GM19025 (cell line): ENCODE results near the gene IRS1.

Experiments
- ATAC-seq: cut with Tn5 transposase; IDR thresholded peaks from one replicate; pipeline ENCODE4 v1.9.1; 2021; ENCODE audit warnings: mild to moderate bottlenecking, low read depth, moderate library complexity; ENCODE audit not compliant: unreplicated experiment

The IRS1 gene

DNA sequence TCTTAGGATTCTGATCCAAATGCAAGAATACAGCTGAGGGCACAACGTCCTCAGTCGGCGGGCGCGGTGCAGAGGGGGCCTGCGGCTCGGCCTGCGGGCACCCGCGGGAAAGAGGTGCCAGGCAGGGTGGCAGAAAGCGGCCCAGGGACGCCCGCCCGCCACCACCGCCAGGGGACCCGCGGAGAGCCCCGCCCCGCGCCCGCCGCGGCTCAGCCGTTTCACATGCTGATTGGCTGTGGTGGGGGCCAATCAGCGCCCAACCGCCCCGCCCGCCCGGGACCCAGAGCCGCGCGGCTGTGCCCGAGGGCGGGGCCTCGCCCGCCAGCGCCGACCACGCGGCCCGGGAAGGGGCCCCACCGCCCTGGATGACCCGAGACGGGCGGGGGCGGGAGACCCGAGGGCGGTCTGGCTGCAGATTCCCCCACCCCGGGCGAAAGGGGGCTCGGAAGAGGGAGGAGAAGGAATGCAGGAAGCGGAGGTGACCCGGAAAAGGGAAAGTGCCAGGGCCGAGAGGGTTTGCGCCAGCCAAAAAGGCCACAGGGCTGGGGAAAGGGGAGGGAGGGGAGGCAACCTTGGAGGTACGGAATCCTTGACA lies 8.0 kb downstream of the IRS1 start:
- peak; percentile 99 for ATAC-seq

- peak; percentile 46 for ATAC-seq
Observed at GRCh38 chr2:226791056-226791486, 8.5 kb downstream of the IRS1 start.

DNA sequence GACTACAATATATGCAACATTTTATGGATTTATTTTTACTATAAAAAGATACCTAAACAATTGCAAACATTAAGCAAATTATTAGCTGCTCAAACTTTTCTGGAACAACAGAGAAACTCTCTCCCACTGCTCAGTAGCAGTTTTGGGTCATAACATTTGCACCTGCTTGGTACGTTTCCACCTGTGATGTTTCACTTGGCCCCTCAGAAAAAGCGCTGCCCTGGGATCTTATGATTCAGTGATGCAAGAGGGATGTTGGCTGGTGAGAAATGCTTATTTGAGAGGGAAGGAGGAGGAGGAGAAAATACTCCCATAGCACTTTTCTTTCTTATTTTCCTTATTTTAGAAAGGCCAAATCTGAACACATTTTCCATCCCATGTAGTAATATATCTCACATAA lies 9.2 kb downstream of the IRS1 start:
- ATAC-seq = no peak

DNA sequence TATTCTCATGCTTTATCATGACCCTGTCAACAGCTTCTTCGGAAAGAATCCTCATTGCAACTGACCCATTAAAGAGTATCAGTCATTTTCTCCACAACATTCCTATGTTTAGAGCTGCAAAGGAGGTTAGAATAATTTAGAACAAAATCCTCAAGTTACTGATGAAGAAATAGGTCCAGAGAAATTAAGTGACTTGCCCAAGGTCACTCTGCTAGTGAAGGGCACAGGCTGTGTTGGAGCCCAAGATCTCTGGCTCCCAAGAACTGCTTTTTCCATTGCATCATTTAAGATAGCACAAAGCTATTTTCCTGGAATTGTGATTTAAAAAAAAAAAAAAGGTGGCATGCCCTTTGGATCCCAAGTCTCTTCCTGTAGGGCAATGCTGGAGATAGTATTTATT lies 9.6 kb downstream of the IRS1 start:
- no peak for ATAC-seq

DNA sequence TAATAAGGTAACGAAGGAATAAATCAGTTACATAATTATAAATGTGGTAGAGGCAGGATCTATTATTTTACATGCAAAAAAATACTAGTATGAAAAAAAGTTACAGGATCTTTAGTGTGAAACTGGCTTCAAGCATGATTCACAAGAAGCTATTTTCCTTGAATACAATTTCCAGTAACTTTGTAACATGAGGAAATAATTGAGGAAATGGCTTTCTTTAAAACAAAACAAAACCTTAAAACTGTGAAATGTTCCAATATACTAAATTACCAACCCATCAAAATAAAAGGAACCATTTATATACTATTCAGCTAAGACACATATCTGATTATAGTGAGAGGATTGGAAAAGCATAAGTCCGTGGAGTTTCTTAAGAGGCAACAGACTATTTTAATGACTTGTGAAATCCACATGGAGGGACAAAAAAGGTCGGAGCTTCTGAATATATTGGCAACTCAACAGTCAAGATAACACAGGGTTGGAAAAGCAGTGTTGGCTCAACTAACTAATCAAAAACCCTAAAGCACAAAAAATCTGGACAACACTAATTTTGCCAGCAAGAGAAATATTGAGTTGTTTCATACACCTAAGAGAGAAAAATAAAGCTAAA lies 10.6 kb downstream of the IRS1 start:
- ATAC-seq = no peak

DNA sequence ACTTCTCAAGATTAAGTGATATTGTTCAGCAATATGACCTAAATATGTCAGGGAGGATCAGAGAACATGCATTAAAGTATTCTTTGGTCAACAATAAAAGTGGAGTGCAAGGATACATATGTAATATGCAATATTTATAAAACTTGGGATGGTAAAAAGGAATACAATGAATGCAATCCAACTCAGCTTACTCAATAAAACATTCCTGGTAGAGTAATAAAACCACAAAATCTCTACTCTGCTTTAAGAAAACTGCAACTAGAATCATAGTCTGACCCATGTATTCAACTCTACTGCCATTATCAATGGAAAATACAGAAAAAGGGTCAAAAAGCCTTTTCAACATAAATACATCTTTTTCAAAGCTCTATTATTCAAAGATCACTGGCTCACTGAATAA lies 11.6 kb downstream of the IRS1 start:
- no peak for ATAC-seq

- ATAC-seq = no peak
Observed at GRCh38 chr2:226783885-226784284, 15.7 kb downstream of the IRS1 start.

DNA sequence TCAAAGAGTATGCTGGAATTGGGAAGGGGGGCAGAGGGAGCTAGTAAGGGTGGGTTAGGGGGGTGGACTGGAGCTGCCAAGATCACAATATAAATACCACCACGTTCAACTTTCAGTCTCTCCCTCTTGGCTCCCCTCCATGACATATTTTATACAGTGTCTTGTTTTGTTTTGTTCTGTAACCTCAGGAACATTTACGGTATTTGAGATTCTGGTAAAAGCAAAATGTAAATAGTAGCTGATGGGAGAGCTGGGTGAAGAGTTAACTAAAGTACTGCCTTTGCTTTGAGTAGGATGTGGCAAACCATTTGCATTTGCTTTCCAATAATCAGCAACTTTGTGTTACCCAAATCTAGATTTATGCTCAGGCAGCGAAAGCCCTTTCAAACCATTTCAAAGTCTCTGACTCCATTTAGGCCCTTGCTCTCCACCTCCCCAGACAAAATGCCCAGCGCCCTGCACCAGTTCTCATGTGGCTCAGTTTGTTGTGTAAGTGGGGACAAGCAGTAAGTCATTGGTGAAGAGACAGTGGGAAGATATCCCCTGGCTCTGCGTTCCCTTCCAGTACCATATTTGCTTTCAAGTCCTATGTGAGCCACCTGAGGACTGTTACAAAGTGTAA lies 17.4 kb downstream of the IRS1 start:
- no peak for ATAC-seq

DNA sequence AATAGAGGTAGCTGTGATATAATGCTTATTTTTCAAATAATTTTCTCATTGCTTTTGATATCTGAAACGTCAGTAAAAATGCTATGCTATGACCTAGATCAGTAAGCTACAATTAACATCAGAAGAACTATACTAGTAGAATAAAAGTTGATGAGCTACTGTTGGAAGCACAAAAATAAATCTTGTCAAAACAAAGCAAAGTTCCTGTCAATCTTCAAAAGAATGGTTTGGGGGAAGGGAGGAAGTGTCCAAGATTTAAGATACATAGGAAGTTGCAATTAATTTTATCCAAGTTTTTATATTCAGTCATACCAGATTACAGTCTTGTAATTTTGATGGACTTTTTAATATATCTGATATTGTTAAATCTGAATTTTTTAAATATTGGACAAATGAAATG lies 19.2 kb downstream of the IRS1 start:
- no peak for ATAC-seq

GRCh38 chr2:226777611-226778010 lies 22.0 kb downstream of the IRS1 start:
- ATAC-seq = no peak

DNA sequence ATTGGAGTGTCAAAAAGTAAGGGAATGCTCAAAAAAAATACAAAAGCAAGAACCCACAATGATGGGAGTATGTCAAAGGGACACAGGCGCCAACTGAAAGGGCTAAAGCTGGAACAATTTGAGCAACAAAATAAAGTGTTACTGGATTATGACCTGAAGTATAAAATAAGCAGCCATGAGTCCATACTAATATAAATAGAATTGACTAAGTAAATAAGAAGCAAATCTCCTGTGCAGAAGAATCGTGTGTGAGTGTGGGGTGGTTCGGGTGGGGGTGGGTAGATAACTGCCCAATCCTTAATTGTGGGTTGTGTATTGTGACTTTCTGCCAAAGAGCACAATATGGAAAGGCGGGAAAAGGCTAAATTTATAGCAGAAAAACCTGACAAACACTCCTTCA lies 23.5 kb downstream of the IRS1 start:
- ATAC-seq = no peak

DNA sequence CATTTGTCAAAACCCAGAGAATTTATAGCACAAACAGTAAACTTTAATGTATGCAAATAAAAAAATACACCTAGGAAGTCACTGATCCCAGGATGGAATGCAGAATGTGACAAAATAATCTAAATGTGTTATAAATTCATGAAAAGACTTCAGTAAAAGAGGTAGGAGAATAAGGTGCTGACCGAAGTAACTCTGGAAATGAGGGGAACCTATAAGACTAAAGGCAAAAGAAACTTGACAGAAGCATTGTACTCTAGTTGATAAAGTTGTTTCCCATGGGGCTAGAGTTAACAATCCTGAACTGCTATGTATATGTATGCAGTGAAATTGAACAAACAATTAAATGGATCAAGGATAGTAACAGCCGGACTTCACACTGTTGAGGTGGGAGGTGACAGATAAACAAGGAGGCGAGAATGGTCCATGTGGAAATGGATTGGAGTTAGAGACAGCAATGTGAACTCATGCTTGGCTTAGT lies 24.5 kb downstream of the IRS1 start:
- ATAC-seq = no peak

DNA sequence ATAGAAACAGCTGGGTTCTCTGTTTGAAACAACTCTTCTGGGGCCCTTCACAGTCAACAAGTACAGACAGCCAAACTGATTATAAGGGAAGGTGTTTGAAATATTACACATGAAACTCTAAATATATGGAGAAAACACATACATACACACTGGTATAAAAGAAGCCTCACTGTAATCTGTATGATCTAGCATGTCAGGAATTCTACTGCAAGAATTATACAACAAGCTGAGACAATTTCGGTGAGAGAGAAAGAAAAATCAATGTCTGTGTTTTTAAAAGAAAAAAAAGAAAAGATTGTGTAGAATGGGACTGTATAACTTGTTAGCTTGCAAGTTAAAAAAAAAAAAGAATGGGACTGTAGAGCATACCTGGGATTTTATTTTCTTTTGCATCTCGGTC lies 26.3 kb downstream of the IRS1 start:
- peak; percentile 20 for ATAC-seq

- ATAC-seq = peak; percentile 94
Observed at GRCh38 chr2:226772389-226773179, 27.0 kb downstream of the IRS1 start.

GRCh38 chr2:226771067-226771466 lies 28.6 kb downstream of the IRS1 start:
- ATAC-seq = no peak

GRCh38 chr2:226767056-226767813 lies 32.4 kb downstream of the IRS1 start:
- ATAC-seq = no peak

DNA sequence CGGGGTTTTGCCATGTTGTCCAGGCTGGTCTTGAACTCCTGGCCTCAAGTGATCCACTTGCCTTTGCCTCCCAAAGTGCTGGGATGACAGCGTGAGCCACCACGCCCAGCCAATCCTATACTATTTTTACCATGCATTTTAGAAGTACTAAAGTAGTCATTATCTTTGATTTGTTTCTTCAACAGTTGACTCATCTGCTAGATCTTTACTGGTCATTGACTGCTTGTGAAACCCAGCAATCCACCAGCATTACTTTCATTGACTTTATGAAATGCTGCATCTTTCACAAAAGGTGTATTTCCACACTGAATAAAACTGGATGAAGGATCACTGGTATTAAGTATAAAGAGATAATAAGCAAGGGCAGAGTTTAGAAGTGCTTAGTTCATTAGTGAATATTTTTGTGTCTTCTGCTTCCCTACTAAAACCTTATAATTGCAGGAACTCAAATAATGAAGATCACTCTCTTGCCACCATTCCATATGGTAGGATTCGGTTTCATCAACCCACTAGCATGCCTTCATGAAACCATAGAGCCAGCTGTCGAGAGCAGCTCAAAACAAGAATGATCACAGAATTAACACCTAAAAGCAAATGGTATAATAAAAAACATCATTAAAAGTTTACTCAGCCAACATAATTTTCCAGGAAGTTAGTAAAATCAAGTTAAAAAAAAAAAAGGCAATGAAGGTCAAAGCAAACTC lies 33.1 kb downstream of the IRS1 start:
- ATAC-seq = no peak

DNA sequence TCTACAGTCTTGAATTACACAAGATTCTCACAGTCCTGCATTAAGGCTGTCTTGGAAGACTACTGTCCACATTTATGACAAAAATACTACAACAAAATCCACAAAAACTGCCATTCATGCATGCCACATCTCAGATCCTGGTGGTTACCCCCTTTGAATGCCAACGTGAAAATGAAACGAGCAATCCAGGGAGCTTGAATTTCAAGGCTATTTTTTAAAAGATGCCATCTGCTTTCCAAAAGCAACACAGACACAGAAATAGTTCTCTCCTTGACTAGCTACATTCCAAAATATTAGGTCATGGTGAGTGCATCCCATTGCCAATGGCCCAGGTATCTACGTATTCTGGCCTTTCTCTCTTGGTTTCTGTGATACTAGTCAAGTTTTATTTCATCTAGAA lies 36.3 kb downstream of the IRS1 start:
- no peak for ATAC-seq

GRCh38 chr2:226761195-226761583 lies 38.4 kb downstream of the IRS1 start:
- ATAC-seq = no peak
